Thyroid gland (tissue), 4 donors: ENCODE results near the gene CAMTA1.

Experiments used
- CTCF ChIP-seq, 6 experiments: fragments of 200-600 bp in 3 of 6; fragments of 450-650 bp in 3 of 6; sonication (generic) in 3 of 6; IDR thresholded peaks; one replicate each; pipeline ENCODE4 v1.5.1; 2016 to 2019; ENCODE audit warnings: antibody characterized with exemption in 6 of 6, mild to moderate bottlenecking in 2 of 6, inconsistent platforms in 1 of 6, moderate library complexity in 1 of 6
- POLR2A ChIP-seq, 2 donors: fragments of 450-650 bp; IDR thresholded peaks; one replicate each; pipeline ENCODE4 v1.6.1; 2017; ENCODE audit warnings: antibody characterized with exemption in 2 of 2, mild to moderate bottlenecking in 2 of 2, moderate library complexity in 1 of 2

GRCh38 chr1:7344299-7344698 is 559.0 kb downstream of the CAMTA1 start:
- TF ChIP-seq CTCF (IDR thresholded peaks at IDR 0.05) (no peak), POLR2A (IDR thresholded peaks at IDR 0.05) (no peak)
